Stimulated activated CD8-positive, alpha-beta memory T cell treated with anti-CD3 and anti-CD28 coated beads, Interleukin-12 subunit alpha, Interleukin-12 subunit beta, amount 100 ng/mL, for 24 hours (primary cell): ENCODE results near the gene FOXJ2.
"Not testable (repeated sequence)": the region's sequence is repeated elsewhere in the genome, so short reads cannot be mapped to it uniquely, and the experiment has no call there.

Source experiments
- DNase-seq: peaks from one replicate; pipeline ENCODE4 v3.0.0-alpha.2; 2020; ENCODE audit errors: extremely low read depth

FOXJ2 gene

GRCh38 chr12:8032242-8033152 is at the start of gene FOXJ2:
FOXJ2 (plus strand) TSS chr12:8032716; CDS start chr12:8039833, 7,117 bp downstream.
- DNase-seq, result no peak

DNA sequence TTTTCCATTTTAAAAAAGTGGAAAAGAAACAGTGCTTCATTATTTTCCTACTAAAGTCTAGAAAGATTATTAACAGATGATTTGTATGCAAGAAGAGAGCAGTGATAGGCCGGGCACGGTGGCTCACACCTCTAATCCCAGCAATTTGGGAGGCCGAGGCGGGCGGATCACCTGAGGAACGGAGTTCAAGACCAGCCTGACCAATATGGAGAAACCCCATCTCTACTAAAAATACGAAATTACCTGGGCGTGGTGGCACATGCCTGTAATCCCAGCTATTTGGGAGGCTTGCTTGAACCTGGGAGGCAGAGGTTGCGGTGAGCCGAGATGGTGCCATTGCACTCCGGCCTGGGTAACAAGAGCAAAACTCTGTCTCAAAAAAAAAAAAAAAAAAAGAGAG is 49.5 kb upstream of the FOXJ2 start:
- DNase-seq, result not testable (repeated sequence)

DNA sequence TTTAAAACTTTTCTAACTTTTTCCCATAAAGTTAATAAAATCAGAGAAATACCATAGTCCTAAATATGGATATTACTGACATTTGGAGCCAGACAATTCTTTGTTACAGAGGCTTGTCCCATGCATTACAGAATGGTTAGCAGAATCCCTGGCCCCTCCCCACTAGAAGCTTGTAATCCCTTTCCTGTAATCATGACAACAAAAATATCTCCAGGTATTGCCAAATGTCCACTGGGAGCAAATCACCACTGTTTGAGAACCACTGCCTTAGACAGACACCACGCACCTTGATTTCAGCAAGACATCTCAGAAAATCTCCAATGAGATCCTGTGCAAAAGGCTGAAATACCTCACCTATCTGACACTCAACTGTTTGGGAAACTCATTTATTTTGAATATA is 49.1 kb upstream of the FOXJ2 start:
- DNase-seq, result not testable (repeated sequence)

DNA sequence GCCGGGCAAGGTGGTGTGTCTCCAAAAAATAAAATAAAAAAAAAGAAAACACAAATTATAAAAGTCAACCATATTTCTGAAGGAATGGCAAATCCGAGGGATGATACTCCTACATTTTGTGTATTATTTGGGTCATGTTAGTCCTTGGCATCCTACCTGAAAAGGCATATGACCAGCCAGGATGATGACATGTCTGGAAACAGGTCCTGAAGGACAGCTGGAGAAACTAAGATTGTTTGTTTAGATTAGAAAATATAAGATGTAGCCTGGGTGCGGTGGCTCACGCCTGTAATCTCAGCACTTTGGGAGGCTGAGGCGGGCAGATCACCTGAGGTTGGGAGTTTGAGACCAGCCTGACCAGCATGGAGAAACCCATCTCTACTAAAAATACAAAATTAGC is 47.6 kb upstream of the FOXJ2 start:
- no peak for DNase-seq

GRCh38 chr12:7985802-7986418 is 46.6 kb upstream of the FOXJ2 start:
- DNase-seq, result no peak

DNA sequence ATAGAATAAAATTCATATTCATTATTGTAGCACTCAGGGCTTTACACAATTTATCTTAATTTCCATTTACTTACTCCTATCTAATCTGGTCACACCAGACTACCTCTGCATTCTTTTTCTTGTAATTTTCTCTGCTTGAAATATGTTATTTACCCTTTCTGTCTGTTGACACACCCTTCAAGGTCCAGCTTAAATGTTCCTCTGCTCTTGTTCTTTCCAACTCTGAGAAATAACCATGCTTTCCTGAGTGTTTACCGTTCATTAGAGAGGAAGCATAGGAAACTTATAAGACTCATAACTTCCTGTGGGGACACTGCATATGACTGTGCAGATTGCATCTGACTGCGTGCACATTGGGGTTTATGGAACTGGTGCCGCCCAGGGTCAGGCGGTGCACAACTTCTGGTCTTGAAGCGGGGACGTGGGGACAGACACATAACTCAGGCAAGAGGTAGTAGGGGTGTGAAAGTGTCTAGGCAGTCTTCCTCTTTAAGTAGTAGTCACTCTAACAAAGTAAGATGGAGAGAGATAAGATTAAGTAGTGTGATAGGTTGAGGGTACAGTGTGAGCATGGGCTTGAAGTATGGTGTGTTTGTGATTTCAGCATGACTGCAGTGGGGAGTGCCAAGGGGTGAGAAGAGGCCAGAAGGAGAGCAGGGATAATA is 42.6 kb upstream of the FOXJ2 start:
- no peak for DNase-seq

GRCh38 chr12:7991535-7991934 is 41.0 kb upstream of the FOXJ2 start:
- no peak for DNase-seq

DNA sequence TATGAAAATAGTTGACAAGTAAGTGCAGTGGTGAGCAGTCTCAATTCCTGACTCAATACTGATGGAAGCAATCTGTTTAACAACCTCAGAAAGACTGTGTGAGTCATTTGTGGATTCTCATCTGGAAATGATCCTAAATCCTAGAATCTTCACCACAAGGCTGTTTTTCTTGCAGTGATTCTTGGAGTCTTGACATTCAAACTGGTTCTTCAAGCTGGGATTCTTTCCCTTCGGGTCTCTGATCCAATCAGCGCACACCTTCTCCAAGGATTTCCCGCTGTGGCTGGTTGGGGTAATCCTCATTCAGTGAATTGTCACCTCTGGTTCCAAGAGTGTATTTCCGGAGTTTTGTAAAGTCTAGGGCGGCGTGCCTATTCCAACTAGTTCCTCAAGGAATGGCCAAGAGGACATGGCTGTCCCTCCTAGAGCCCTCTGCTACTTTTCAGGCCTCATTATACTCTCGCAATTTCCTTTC is 37.7 kb upstream of the FOXJ2 start:
- no peak for DNase-seq

DNA sequence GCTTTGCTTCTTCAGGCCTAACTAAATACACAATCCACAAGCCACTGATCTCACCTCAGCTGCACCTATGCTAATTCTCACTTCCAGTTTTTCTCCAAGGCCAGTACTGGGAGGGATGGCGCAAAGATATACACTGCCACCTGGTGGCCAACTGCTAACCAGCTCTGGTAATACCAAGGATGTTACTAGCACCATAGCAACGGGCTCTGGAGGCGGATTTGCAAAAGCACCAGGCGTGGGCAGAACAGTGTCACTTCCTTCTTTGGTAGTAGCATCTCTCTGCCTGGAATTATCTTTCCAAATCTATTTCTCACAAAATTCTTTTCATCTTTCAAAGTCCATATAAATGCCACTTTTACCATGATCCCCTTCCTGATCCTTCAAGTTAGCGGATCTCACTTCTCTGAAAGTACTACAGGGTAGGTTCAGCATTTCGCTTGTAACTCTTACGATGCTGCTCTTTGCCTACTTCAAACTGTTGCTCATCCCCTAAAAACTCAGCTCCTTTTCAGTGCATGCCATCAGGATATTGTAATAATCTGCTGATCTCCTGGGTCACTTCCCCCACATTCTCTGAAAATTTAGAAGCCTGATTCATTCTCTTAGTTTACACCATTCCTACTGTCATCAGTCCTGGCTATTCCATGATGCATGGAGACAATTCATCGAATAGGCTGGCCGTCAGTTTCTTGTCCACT is 37.1 kb upstream of the FOXJ2 start:
- peak; percentile 64 for DNase-seq

DNA sequence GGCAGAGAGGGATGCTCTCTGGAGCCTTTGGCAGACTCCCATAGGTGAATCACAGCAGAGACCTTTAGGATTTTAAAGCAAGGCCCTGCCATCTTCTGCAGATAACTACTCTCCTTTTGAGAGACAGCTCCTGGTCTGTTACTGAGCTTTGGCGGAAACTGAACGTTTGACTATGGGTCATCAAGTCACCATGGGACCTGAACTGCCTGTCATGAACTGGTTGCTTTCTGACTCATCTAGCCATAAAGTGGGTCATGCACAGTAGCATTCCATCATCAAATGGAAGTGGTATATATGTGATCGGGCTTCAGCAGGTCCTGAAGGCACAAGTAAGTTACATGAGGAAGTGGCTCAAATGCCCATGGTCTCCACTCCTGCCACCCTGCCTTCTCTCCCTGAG is 31.7 kb upstream of the FOXJ2 start:
- DNase-seq, result not testable (repeated sequence)

DNA sequence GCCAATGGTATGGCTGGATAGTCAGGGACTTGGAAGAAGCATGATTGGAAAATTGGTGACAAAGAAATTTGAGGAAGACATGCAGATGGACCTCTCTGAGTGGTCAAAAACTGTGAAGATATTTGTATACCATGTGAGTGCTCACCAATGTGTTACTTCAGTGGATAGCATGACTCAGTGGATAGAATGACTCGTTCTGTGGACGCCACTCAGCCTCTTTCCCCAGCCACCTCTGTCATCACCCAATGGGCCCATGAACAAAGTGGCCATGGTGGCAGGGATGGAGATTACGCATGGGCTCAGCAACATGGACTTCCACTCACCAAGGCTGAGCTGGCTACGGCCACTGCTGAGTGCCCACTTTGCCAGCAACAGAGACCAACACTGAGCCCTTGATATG is 31.0 kb upstream of the FOXJ2 start:
- not testable (repeated sequence) for DNase-seq

DNA sequence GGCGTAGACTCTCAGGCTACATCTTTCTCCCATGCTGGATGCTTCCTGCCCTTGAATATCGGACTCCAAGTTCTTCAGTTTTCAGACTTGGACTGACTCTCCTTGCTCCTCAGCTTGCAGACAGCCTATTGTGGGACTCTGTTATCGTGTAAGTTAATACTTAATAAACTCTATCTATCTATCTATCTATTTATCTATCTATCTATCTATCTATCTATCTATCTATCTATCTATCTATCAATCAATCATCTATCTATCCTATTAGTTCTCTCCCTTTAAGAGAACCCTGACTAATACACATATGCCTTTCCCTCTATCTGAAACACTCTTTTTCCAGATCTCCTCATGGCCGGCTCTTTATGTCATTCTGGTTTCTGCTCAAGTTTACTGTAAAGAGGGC is 27.6 kb upstream of the FOXJ2 start:
- not testable (repeated sequence) for DNase-seq

DNA sequence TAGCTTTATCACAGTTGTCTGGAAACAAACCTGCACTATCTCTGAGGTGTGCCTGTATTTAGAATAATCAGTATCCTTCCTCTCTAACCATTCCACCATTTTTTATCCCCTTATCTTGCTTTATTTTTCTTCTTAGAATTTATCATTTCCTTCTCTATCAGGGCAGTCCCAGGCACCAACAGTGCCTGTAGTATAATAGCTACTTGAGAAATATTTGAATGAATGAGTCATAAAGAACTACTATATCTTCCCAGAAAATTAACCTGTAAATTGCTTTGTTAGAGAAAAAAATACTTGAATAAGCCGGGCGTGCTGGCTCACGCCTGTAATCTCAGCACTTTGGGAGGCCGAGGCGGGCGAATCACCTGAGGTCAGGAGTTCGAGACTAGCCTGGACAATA is 21.2 kb upstream of the FOXJ2 start:
- DNase-seq, result no peak

GRCh38 chr12:8012651-8013309 is 19.7 kb upstream of the FOXJ2 start:
- no peak for DNase-seq

DNA sequence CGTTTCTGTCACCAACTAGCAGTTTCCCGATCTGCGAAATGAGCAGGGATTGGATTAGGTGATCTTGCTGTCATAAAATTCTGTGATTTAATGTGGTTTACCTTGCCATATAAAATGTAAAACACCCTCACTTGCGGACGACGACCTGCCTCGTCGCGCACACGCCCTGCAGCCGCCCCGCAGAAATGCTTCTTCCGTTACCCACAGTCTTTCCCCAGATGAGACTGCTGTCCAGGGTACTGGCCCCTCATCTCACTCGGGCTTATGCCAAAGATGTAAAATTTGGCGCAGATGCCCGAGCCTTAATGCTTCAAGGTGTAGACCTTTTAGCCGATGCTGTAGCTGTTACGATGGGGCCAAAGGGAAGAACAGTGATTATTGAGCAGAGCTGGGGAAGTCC is 17.7 kb upstream of the FOXJ2 start:
- DNase-seq, result no peak

DNA sequence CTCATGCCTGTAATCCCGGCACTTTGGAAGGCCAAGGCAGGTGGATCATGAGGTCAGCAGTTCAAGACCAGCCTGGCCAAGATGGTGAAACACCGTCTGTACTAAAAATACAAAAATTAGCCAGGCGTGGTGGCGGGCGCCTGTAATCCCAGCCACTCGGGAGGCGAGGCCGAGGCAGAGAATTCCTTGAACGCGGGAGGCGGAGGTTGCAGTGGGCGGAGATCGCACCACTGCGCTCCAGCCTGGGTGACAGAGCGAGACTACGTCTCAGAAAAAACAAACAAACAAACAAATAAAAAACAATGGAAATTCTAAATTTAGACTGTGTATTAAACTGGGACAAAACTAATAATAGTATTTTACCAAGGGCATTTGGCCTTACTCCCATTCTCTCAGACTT is 14.3 kb upstream of the FOXJ2 start:
- DNase-seq, result not testable (repeated sequence)

DNA sequence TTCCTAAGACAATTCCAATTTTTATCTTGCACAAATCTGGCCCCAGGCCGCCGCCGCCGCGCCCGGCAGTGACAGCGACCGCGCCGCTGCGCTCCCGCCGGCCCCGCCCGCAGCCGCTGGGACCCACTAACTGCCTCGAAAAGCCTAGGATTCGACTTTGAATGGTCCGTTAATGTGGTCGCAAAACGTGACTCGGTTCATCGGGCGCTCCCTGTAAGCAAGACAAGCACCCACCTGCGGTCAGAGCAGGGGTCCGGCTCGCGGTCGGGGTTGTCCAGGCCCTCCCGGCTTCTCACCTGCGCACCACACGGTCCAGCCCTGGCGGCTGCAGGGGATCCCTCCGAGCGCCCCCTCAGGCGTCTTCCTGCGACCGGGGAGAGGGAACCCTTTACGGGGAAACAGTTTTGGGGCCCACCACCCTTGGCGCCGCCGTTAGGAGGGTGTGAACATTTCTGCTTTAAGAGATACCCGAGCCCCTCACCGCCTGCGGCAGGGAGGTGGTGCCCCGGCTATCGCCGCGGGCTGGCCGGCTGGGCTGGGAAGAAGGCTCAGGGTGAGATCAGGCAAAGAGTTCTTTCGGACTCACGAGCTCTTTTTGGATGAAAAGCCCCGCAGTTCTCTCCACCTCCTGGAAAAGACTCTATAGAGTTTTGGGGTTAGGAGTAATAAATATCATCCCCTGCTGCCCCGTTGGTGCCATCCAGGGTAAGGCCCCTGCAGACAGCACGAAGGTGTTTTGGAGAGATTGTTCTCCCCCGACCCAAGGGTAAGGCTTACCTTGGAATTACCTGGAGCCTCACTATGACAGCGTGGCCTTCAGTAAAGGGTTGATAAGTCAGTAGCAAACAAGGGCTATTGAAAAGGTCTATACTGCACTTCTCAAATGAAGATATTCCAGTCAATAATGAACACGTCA is 13.6 kb upstream of the FOXJ2 start:
- no peak for DNase-seq

GRCh38 chr12:8026291-8026900 is 6.1 kb upstream of the FOXJ2 start:
- peak; percentile 76 for DNase-seq

DNA sequence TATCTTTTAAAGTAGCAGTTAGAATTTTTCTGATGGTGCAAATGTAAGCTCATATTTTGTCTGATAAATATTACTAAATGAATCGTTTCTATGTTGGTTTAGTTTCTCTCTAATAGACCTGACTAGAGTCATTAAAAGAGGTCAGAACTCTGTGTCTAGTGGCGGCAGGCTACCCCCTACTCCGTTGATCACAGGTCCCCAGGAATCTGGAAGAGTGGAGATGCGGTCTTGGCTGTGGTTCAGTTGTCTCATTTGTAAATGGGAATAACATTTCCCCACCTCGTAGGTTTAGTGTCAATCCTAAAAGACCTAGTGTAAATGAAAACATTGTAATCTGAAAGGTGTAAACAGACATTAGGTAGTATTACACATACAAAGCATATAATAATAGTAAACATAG is 4.7 kb upstream of the FOXJ2 start:
- no peak for DNase-seq

DNA sequence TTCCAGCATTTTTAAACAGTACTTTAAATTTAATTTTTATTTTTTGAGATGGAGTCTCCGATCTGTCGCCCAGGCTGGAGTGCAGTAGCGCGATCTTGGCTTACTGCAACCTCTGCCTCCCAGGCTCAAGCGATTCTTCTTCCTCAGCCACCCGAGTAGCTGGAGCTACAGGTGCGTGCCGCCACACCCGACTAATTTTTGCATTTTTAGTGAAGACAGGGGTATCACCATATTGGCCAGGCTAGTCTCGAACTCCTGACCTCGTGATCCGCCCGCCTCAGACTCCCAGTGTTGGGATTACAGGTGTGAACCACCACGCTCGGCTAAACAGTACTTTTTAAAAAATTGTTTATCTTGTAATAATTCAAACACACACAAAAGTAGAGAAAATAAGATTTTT is 4.2 kb upstream of the FOXJ2 start:
- DNase-seq, result no peak
